Mesenteric fat pad (tissue), 1 donor: ENCODE data around the gene DCTN4. TPM values are rescaled to one million over a fixed set of nuclear protein-coding genes. Genes with fewer than 3 reads are reported as not detected.
"Not testable (repeated sequence)": the region's sequence is repeated elsewhere in the genome, so short reads cannot be mapped to it uniquely, and the experiment has no call there.

ENCODE experiments used
- DNase-seq: peaks from one replicate; pipeline ENCODE4 v3.0.0-alpha.2; 2020; ENCODE audit warnings: low spot score
- total RNA-seq: library from RNA; stranded (reverse); fragmentation: NEBNext Ultra II Directional; extraction: Animal tissue kit (Norgen Biotek cat#: 25700); gene quantifications from one replicate; pipeline ENCODE4 v1.2.1, GENCODE V29; 2021
- donor health status: DM: yes; HTN: yes; CAD: no.

The DCTN4 gene
- total RNA-seq, 1 donor from 2014 or later = 75.5 TPM

DNA sequence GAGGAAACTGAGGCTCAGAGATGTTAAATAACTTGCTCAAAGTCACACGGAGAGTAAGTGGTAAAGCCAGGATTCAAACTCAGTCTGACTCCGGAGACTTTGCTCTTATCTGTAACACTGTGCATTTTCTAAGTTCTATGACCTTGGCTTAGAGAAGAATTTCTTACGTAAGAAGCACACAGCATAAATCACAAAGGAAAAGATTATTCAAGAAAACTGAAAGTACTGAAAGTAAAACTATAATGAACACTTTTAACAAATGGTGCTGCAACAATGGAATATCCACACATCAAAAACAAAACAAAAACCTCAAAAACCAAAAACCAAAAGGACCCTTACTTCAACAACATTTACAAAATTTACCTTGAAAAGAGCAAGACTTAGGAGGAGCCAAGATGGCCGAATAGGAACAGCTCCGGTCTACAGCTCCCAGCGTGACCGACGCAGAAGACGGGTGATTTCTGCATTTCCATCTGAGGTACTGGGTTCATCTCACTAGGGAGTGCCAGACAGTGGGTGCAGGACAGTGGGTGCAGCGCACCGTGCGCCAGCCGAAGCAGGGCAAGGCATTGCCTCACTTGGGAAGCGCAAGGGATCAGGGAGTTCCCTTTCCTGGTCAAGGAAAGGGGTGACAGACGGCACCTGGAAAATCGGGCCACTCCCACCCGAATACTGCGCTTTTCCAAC lies 16.2 kb downstream of the DCTN4 start:
- not testable (repeated sequence) for DNase-seq

DNA sequence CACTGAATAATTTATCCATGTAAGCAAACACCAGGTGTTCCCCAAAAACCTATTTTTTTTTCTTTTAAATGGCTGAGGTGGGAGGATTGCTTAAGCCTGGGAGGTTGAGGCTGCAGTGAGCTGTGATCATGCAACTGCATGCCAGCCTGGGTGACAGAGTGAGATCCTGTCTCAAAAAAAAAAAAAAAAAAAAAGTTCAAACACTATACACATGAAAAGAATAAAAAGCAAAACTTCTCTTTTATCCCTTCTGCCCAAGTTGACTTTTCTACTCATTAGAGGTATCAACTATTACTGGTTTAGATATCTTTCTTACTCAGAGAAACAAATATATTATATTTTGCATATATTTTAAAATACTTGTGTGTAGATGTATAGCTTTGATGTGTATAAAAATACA lies 17.8 kb downstream of the DCTN4 start:
- DNase-seq = no peak

DNA sequence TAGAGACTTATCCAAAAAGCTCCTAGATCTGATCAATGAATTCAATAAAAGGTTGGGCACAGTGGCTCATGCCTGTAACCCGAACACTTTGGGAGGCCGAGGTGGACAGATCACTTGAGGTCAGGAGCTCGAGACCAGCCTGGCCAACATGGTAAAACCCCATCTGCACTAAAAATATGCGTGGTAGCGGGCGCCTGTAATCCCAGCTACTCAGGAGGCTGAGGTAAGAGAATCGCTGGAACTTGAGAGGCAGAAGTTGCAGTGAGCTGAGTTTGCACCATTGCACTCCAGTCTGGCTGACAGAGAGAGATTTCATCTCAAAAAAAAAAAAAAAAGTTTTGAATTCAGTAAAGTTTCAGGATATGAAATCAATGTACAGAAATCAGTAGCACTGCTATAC lies 20.0 kb downstream of the DCTN4 start:
- DNase-seq = no peak

DNA sequence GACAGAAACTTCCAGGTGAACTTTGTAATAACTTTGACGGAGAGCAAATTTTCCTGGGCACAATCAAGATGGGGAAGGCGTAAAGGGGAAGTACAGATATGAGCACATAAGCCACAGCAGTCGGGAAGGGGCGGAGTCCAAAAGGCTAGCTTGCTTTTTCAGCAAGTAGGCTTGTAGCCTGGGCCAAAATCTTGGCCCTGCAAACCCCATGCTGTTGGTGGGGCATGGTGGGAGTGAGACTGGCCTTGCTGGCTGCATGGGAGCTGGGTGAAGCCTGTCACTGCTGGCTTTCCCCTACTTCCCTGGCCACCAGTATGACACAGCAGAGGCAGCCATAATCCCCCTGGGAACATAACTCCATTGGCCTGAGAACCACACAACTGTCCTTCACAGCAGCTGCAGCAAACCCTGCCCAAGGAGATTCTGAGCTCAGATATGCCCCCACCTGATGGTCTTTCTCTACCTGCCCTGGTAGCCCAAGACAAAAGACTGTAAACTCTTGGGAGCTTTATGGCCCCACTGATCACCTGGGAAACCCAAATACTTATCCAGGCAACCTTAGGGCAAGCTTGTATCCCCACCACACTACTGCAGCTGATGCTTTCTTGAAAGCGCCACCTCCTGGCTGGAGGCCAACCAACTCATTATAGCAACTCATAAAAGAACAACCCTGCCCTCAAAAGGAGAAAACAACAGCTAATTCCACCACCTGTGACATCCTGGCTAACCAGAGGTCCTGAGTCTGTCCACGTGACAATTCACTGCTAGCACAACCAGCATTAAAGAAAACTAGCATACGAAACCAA lies 24.0 kb downstream of the DCTN4 start:
- DNase-seq = no peak

DNA sequence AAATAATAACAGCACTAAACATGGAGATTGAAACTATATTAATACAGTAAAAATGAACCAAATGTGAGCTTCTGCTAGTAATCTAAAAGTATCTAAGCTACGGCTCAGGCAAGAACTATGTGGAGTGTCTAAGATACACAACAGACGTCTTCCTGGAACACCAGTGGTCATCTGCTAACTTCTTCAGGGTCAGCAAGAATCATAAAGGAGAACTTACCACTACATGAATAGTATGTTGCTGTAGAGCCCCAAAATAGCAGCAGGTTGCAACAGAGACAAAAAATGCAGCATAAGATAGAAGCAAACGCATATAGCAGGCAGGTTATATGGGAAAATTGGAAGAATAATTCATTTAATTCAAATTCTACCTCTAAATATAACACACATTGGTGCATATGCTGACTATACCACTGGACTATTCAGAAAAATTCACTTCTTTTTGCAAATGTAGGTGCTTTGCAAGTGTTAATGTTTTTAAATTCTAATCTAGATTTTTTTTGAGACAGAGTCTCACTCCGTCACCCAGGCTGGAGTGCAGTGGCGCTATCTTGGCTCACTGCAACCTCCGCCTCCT lies 27.1 kb downstream of the DCTN4 start:
- DNase-seq = no peak

DNA sequence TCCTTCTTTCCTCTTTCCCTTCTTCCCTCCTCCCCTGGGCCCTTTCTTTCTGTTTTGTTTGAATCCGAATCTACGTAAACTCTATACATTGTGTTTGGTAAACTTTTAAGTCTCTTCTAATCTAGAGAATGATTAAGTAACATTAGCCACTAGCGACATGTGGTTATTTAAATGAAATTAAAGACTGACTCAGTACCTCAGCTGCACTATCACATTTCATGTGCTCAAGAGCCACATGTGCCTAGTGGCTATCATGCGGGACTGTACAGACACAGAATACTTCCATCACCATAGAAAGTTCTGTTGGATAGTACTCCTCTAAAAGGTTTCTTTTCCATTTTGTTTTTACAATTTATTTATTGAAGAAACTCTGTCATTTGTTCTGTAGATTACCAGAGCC lies 29.0 kb downstream of the DCTN4 start:
- no peak for DNase-seq

DNA sequence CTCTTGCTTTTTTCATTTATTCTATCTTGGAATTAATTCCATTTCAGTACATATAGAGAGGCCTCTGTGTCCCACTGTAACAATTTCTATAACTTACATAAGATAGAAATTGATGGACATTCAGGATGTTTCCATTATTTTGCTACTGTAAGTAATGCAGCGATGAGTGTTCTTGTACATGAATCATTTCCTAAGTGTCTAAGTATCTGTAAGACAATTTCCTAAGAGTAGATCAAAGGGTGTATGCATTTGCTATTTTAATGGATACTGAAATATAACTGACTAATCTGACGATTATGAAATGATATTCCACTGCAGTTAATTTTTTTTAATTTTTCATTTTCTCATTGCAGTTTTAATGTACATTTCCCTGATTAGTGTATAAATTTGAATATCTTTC lies 35.0 kb downstream of the DCTN4 start:
- DNase-seq = no peak

DNA sequence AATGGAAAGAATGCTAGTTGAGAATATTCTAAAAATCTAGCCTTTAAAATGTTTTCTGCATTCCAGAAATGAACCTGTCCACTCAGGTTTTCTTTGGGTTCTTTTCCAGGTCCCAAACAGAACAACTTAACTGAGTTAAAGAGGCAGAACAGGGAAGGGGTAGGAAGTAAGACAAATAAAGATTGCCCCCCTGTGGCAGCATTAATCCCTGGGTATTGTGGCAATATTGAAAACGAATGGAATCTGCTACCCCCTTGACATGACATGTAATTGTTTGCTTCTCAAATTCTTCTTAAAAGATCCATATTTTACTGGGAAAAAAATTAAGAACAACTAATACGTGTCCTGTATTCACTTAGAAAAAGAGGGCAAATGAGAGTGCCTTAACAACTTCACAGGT lies 48.7 kb downstream of the DCTN4 start:
- no peak for DNase-seq

DNA sequence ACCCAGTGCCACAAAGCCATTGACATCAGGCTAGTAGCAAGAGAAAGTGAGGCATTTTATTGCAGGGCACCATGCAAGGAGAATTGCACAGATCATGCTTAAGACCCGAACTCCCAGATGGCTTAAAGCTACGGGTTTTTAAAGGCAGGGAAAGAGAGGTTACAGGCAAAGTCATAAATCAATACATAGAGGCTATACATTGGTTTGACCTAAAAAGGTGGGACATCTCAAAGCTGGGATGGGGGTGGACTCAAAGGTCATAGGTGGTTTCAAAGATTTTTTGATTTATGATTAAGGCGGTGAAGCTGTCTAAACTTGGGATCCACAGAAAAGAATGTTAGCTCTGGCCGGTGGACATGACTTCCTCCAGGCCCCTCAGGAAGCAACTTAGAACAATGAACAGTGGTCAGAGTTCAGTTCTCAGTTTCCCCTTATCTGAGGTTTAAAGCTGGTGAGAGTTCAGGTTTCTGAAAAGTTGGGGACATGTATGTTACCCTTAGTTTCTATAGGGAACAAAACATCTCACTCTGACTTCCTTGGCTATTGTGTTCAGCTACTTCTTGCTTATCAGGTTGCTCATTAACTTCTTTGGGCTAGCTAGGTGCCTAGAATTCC lies 51.9 kb downstream of the DCTN4 start:
- no peak for DNase-seq

DNA sequence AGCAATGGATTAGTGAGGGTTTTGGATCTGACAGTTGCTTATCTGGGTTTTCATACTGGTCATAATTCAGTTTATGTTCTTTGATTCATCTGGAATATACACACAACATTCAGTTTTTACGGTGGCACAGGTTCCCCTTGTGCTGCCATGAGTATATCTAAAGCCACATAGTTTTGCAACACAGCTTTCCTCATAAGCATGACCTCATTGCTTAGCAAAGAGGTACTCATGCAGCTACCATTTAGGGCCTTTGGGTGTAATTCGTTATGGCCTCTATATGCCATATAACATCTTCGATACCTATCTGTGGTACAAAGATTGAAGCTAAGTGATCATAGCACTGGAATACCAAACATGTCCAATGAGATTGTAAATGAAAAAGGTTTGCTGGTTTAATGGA lies 55.1 kb downstream of the DCTN4 start:
- DNase-seq = no peak

DNA sequence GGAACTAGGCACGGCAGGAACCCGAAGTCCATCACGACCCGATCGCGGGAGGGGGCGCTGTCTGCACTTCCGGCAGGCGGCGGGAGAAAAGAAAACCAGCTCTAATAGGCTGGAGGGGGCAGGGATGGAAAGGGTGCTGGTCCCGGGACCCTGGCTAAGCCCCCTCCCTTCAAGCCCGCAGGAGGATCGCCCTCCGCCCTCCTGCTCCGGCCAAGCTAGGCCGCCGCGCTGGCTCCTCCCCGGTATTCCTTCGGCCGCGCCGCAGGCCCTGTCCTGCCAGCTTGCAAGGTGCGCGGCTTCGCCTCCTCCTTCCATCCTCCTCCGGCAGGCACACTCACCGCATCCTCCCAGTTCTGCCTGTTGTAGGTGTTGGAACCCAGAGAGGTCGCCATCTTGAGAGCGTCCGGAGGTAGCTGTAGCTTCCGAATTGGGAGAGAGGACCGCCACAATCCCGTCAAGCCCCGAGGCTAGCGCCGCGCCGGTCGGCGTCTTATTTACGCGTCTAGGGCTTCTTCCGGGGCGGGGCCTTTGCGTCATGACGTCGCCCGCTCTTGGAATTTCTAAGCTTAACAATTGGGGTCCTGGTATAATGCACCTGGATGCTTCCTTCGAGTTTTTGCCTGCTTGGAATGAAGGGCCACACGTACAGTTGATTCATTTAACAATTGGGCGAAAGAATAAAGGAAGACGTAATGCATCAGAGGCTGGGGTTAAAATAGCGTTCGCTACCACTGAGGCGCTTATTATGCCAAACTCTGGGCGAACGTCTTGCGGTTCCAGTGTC lies 58.0 kb downstream of the DCTN4 start, which contains the start of gene RBM22:
TSS of gene RBM22 (minus strand) at position 469 of the 784 bp plus-strand sequence. CDS start at position 392, 77 bp downstream.
- peak; percentile 97 for DNase-seq

DNA sequence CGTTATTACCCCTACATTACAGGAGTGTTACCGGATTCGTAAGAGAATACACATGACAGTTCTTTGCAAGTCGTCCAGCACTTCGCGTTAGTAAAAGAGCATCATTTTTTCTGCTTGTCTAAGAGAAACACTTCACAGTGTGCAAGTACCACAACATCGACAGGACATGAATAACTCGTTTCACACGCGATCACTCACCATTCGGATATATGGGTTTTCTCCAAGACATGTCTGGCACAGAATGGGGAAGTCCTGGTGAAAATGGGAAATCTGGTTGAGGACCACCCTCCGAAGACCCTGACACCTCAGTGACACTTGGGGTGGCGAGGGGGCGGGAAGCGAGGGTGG lies 58.6 kb downstream of the DCTN4 start:
- no peak for DNase-seq

DNA sequence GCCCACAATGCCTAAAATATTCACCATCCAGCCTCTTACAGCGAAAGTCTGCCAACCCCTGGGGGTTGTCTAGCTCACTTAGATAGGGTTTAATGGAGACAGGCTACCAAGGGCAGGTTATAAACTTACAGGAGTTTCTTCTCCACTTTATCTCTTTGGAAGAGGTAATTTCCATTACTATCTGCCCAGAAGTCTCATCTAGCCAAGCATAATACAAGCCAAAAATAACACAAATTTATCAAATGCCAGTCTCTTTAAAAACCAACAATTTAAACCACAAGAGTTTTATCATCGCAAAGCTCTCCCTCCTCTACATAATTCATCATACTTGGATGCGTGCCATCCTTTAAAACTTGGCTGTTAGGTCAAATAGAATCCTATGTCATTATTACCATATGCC lies 64.2 kb downstream of the DCTN4 start:
- DNase-seq = no peak

DNA sequence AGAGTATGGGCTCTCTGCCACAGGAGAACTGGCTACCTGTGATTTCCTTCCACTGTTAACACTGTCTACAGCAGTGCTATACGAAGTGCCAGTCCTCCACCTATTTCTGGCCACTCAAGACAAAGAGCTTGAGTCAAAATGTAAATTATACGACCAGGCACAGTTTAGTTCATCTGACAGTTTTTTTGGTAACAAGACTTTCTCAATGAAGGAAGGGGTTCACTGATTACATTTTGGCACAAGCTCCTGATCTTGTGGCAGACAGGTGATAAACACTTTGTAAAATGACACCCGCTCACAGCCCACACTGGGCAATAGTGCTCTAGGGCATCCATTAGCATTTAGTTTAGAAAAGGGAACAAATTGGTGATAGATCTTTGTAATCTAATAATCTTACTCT lies 66.5 kb downstream of the DCTN4 start:
- DNase-seq = no peak

DNA sequence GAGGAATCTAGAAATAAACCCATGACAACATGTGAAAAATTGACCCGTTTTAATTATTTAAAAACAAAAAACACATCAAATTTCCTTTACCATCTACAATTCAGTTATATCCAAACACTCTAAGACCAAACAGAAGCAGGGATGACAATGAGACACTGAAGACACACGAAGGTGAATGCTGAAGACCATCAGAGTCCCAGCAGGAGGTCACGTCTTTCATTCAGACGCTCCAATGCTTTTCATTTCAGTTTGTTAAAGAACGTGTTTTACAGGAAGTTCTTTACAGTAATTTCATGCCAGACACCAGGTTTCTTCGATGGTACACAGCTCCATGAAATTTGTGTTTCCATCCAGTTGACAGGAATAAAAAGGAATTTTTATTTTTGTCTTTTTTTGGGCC lies 68.1 kb downstream of the DCTN4 start:
- no peak for DNase-seq

DNA sequence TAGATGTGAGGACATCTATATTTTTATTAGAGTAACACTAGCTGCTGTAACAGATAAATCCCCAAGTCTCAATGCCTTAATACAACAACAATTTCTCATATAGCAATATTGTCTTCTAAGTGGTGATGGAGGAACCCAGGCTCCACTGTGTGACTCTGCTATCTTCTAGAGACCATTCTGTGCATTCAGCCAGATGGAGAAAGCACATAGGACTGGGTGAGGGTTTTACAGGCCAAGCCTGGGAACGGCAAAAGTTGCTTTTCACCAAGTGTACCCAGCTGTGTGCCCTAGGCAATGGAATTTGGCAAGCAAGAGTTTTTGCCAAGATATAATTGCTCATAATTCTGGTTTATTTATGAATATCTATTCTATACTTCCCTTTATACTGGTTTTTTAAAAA lies 69.7 kb downstream of the DCTN4 start:
- no peak for DNase-seq

DNA sequence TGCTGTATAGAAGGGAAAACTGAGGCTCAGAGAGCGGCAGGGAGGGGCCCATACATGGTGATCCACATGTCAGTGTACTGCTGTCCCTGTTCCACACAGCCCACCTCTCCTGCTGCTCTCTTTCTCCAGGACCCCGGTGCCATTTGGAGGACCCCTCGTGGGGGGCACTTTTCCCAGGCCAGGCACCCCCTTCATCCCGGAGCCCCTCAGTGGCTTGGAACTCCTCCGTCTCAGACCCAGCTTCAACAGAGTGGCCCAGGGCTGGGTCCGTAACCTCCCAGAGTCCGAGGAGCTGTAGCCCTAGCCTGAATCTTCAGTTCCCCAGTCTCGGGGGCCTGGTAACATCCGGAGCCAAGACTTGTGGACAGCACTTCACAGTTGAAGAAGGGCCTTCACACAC lies 82.2 kb downstream of the DCTN4 start:
- DNase-seq = no peak

DNA sequence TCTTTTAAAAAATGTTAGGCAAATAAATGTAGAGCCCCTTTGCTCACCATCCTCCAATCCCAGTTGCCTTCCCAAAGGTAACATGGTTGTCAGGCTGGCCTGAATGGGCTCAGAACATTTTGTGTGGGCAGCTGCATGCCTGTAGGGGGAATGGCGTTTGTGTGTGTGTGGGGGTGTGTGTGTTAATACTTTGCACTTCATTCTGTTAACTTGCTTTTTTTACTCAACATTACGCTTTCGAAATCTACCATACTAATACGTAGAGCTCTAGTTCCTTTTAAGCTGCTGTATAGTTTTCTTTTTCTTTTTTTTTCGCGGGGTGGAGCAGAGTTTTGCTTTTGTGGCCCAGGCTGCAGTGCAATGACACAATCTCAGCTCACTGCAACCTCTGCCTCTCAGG lies 83.7 kb downstream of the DCTN4 start:
- no peak for DNase-seq

DNA sequence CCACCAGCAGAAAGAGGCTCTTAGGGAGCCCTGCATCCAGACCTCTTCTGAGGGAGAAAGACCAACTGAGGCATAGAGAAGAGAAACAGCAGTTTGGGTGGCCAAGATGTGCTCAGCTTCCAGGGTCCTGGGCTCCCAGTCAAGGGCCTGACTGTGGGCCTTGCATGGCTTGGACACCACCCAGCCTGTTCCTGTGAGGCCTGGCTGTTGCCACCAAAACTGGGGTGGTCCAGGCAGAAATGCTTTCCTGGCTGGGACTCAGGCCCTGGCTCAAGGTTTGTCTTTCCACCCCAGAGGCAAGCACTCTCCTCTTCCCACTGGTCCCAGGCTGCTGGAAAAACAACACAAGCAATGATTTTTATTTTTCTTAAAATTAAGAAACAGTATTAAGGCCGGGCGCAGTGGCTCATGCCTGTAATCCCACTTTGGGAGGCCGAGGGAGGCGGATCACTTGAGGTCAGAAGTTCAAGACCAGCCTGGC lies 84.4 kb downstream of the DCTN4 start:
- no peak for DNase-seq

DNA sequence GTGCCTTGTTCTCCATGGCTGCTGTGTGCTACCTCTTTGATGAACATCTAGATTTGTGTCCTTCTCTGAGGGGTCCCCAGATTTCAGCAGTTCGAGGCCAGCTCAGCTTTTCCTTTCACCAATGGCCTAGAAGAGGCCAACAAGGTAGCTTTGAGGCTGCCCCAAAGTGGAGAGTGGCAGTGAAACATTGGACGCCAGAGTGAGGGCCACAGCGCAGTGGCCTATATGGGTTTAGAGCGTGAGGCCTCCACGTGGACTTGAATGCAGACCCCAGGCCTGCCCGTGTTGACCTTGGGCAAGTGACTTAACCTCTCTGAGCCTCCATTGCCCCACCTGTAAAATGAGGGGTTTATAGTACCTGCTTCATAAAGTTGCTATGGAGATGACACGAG lies 85.9 kb downstream of the DCTN4 start:
- no peak for DNase-seq

DNA sequence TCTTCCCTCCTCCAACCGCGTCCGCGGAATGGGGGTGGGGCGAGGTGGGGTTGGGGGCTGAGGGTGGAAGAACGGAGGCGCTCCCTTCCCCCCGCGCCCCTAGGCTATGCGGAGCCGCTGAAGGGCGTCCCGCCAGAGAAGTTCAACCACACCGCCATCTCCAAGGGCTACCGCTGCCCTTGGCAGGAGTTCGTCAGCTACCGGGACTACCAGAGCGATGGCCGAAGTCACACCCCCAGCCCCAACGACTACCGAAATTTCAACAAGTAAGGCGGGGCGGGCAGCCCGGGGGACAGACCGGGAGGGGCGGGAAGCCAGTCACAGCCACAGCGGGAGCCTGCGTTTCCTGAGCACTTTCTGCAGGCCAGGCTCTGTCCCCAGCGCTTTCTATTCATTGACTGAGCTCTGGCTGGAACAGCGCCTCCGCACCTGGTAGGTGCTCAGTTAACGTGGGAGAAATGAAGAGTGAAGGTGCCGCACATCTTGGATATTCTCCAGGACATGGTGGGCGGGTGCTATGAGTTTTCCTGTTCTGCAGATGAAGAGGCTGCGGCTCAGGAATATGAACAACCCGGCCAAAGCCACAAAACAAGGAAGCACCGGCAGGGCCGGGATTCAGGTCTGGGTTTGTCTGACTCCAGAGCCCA lies 86.5 kb downstream of the DCTN4 start:
- DNase-seq = no peak
